DMS114 treated with DMSO at 0.1 percent for 48 hours (cell line): ENCODE data around the gene SNX3.
"Not testable (repeated sequence)": the region's sequence is repeated elsewhere in the genome, so short reads cannot be mapped to it uniquely, and the experiment has no call there.

ENCODE experiments used
- DNase-seq: peaks from one replicate; lab custom pipeline; 2025; ENCODE audit not compliant: unreplicated experiment; lab: John Stamatoyannopoulos, UW

The SNX3 gene

DNA sequence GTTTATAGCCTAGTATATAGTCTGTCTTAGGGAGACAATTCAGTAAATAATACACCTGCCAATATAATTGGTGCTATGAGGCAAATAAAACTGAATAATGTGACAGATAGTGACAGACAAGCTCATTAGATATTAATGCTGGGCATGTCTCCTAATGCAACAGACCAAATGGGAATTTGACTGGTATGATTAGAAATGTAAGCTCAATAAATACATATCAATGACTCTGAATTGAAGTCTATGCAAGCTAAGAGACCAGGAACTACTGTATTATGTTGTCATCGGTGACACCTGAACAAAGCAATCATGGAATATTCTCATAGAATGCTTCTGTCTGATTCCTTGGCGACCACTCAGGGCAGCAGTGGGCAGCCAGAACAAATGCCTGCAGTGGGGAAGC is 2.5 kb upstream of the SNX3 start:
- no peak for DNase-seq

DNA sequence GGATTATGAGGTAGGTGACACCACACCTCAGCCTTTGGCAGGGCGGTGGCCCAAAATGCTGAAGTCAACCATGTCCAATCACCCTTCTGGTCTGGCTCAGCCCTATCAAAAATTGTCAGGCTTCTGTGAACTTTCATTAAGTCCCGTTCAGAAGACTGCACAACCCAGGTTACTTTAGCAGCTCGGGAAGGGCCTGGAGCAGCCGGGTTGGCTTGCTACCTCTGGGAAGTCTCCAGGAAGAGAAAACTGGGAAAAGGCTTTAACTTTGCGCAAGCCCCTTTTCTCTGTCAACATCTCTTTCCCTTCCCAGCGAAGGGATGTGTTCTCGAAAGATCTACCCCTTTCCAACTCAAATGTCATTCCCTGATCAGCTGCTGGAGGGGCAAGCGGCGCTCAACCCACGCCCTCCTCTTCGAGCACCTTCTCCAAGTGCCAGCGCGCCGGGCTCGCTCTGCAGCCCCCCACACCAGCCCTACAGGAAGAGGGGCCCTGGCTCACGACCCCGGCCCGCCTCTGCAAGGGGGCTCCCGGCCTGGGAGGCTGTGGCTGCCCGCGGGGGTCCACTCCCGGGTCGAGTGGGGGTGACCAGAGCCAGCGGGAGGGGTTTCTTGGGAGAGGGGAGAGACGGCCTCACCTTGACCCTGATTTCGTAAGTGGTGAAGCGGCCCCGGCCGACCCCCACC is 573 bp downstream of the SNX3 start:
- DNase-seq: no peak

DNA sequence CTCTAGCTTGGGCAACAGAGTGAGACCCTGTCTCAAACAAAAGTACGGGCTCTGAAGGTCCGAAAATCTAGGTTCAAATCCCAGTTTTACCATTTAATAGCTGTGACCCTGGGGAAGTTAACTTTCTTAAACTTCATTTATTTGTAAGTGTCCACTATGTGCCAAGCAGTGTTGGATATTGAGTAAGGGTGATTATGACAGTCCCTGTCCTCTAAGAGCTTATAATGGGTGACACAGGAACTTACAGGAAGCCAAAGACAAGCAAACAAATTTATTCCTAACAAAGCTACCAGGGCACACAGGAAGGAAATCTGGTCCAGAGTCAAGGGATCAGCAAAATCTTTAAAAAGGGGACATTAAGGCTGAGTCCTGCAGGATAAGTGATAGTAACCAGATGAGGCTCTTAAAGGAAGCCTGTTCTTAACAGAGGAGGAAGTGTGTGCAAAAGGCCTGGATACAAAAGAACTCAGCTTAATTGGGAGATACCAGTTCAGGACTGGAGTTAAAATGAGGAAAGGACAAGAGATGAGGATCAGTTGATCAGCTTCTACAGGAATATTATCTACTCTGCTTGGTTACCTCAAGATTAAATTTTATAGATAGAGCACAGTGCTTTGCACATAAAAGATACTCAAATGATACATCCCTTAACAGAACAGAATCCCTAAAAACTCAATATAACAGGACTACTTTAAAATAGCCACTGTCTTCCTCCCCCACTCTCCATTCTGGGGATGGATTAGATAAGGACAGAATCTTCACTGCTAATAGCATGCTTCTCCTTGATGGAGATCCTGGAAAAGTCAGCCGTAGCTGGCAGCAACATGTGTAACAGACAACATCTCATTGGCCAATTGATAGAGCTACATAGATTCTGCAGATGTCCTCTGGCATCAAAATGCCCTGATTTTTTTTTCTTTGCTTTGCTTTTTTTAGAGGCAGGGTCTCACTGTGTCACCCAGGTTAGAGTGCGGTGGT is 6.1 kb downstream of the SNX3 start:
- no peak for DNase-seq

DNA sequence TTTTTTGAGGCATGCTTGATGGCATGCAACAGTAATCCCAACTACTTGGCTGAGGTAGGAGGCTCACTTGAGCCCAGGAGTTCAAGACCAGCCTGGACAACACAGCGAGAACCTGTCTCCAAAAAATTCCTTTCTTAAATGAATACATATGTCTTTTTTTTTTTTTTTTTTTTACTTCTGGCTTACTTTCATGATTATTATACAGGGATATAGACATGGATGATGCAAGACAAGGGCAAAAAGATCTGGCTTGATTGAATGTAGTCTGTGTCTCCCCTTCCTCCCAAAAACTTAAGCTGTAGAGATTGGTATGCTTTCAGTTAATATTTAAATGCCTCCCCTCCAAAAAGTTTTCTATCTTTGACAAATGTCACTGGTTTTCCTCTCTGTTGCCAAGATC is 7.6 kb downstream of the SNX3 start:
- no peak for DNase-seq

DNA sequence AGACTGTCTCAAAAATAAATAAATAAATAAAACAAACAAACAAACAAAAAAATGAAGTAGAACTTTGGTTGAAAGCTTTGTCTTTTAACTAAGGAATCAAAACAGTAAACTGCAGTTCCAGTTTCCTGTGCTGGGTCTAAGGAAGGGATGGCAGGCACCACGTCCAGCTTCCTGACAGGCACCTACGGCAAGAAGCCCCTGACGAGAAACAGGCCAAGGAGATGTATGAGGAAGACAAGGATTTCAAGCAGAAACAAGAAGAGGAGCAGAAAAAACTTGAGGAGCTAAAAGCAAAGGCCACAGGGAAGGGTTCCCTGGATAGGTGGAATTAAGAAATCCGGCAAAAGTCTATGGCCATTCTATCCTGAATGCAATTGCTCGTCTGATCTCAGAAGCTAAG is 8.8 kb downstream of the SNX3 start:
- no peak for DNase-seq

DNA sequence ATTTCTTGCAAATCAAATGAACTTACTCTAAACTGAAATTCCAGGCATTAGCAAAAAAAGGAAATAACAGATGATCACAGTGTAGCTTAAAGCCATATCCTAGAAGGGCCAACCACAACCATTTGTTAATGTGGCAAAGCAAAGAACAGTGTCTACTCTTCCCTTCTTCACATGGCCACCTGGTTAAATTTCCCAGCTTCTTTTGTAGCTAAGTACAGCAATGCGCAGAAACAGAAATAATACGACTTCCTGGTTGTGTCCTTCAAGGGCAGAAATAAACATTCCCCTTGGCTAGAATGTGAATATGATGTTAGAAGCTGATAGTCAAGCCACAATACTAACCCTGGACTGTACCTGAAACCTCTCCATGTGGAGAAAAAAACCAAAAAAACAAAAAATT is 9.6 kb downstream of the SNX3 start:
- DNase-seq: no peak

DNA sequence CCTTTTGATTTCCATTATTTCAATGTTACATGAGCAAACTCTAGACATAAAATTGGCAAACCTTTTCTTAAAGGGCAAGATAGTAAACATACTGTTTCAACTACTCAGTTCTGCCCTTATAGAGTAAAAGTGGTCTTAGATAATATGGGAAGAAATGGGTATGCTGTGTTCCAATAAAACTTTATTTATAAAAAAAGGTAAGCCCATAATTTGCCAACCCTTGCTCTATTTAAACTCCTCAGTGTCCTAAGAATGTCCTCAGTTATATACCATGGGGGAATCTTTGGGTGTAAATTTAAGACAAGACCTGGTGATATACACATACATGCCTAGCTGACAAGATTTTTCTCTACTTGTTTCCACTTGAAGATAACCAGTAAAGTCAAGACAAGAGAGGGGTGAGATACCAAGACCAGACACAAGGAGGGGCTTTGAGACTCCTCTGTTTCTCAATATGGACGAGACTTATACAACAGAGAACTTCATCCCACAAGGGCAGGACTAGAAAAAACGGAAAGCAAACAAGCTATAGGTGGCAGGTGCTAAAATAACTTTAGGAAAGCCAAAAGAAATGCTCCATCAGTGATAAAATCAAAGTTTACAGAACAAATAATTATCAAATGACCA is 10.5 kb downstream of the SNX3 start:
- DNase-seq: peak; percentile 14

DNA sequence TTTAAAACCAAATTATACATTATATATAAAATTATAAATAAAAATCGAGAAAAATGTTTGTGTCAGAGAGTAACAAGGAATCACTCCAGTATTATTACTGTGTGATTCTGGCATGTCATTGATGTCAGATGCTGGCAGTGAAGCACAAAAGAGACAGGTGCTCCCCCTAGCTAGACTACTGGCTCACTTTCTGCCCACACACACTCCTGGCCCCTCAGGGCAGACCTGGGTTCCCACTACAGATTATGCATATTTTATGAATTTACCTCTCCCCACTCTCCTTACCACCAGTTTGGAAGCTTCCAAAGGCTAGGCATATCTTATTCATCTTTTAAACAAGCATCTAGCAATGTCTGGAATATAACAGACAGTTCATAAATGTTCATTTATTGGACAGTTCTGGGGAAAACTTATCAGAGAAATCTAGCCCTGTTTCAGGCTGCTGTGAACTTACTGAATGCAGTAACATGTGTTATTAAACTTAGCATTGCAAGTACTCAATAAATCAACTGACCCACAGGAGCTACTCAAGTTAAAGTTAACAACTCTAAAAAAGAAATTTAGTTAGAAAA is 12.8 kb downstream of the SNX3 start:
- no peak for DNase-seq

DNA sequence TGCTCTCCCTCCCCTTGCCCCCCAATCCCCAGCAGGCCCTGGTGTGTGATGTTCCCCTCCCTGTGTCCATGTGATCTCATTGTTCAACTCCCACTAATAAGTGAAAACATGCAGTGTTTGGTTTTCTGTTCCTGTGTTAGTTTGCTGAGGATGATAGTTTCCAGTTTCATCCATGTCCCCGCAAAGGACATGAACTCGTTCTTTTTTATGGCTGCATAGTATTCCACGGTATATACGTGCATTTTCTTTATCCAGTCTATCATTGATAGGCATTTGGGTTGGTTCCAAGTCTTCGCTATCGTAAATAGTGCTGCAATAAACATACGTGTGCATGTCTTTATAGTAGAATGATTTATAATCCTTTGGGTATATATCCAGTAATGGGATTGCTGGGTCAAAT is 15.7 kb downstream of the SNX3 start:
- not testable (repeated sequence) for DNase-seq

DNA sequence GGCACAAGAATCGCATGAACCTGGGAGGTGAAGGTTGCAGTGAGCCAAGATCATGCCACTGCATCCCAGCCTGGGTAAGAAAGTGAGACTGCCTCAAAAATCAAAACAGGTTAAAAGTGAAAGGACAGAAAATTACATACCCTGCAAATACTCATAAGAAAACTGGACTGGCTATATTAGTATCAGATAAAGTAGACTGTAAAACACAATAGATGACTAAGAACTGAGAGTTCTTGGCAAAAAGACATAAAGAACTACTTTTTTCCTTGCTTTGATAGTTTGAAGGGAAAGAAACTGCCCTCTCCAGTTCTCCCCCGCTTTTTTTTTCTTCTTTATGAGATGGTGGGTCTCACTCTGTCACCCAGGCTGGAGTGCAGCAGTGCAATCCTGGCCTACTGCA is 17.0 kb downstream of the SNX3 start:
- DNase-seq: no peak

DNA sequence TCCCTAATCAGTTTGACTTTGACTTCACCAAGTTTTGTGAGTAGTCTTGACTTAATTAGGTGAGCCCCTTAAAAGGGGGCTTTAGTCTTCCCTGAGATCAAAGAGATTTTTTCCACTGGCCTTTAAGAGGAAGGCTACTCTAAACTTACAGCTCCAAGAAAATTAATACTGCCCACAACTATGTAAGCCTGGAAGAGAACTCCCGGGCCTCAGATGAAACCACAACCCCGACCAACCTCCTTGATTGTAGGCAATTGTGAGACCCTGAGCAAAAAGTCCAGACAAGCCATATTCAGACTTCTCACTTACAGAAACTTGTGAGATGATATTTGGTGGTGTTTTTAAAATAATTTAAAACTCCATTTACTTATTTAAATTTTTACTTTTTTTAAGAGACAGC is 18.1 kb downstream of the SNX3 start:
- no peak for DNase-seq

DNA sequence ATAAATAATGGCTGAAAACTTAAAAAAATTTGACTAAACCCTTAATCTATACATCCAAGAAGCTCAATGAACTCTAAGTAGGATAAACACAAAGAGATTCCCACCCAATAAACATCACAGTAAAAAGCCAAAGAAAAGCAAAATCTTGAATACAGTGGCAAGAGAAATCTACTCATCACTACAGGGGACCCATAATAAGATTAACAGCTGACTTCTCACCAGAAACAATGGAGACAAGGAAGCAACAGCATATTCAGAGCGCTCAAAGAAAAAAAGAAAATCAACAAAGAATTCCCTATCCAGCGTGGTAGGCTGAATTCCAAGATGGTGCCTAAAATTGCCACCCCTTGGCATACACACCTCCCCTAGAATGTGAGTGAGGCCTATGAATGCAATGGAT is 18.6 kb downstream of the SNX3 start:
- no peak for DNase-seq

DNA sequence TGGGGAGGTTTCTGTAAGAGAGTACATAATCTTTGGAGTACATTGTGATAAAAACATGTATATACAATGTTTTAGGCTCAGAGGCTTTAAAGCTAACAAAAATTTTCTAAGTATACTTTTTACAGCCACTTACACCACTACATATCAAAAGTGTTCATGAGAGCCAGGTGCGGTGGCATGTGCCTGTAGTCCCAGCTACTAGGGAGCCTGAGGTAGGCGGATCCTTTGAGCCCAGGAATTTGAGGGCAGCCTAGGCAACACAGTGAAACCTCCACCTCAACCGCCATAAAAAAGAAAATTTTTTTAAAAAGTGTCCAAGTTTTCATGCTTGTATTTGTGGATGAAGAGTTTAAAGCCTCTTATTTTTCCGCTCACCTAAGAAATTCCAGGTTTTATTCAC is 22.5 kb downstream of the SNX3 start:
- DNase-seq: no peak

DNA sequence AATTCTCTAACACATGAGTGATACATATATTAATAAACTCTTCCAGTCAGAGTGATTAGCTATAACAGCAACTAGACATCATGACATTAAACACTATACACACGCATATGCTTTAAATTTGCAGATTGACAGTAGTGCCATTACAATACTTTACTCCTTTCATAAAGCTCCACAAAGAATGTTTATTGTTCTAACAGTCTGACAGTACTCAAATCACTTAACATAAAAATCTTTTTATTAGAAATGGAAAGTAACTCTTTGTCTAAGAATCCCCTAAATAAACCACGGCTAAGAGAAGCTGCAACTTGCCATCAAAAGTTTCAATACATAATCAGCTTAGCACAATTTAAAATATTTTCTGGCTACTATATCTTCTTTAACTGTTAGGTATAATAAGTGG is 24.0 kb downstream of the SNX3 start:
- no peak for DNase-seq

DNA sequence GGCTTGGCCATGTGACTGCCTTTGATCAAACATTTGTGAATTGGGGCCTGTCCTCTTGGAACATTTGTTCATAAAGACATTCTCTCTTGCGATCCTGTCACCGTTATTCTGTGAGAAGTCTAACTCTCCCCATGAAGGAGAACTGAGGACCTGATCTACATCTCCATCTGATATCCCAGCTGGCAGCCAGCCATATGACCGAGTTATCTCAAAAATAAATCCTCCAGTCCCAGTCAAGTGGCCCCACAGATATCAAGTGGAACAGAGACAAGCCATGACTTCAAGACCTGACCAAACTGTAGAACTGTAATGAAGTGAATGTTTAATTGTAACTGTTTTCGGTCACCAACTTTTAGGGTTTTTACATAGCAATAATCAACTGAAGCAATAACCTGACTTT is 25.7 kb downstream of the SNX3 start:
- DNase-seq: no peak

DNA sequence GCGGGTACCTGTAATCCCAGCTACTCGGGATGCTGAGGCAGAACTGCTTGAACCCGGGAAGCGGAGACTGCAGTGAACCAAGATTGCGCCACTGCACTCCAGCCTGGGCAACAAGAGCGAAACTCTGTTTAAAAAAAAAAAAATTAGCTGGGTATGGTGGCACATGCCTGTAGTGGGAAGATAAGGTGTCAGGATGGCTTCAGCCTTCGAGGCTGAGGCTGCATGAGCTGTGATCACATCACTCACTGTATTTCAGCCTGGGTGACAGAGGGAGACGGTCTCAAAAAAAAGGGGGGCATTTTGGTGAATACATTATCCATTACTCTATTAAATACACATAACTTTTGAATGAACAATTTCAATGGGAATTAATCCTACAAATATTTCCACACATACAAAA is 32.4 kb downstream of the SNX3 start:
- DNase-seq: no peak

DNA sequence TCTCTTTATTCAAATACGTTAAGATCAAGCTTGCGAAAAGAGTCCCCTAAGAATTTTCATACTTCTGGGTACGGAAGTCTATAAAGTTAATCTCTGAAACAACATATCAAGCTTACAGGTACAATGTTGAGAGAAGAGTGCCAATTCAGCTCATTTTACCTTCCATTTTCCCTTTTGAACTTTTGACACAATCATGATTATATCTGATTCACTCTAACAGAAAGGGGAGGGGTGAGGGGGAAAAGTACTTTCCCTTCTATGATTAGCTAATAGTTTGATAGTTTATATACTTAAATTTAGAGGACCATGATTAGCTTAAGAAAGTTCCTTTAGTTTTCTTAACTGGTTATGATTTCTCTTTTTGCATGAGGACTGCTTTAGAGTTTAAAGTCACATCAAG is 33.5 kb downstream of the SNX3 start:
- no peak for DNase-seq

DNA sequence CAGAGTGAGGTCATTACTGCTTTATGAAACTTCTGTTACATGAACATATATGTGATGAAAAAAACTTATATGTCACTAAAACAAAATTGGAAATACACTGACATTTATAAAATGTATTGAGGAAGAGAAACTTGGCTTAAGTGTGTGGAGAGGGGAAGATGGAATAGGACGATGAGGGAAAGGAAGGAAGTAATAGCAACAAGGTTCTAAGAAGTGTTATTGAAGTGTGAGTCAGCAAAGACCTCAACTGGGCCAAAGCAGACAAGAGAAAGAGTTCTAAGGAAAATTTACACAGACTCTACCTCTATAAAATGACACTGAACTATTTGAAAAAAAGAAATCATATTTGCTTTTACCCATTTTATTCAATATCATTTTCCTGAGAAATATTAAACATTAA is 38.3 kb downstream of the SNX3 start:
- DNase-seq: no peak

DNA sequence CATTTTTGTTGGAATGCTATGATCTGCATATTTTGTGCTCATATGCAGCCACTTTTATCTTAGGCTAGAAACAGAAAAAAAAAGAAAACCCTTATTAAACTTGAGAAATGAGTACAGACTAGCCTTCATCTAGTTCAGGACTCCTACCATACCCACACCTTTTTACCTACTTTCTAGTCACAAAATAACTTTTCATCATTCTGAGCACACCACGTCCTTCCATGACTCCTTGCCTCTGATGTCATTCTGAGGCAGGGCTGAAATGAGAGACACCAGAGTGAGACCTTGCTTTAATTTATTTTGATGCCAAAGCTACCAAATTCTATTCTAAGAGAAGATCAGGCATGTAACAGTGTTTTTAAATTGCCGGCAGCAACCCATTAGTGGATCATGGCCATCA is 38.8 kb downstream of the SNX3 start:
- DNase-seq: no peak

DNA sequence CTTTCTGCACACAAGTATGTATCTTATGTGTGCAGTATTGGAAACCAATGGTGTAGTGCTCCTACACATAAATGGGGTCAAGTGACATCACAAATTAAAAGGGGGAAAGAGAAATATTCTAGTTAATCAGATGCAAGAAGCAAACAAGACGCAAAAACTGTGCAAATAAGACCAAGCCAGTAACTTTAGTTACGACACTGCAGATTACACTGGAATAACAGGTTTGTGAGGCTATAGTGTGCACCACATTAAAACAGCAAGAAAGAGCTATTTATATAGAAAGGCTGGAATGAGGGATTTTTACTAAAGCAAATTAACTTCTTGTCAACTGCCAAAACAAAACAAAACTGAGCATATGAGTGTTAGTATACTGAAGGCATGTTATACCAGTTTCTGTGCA is 49.2 kb downstream of the SNX3 start:
- no peak for DNase-seq

DNA sequence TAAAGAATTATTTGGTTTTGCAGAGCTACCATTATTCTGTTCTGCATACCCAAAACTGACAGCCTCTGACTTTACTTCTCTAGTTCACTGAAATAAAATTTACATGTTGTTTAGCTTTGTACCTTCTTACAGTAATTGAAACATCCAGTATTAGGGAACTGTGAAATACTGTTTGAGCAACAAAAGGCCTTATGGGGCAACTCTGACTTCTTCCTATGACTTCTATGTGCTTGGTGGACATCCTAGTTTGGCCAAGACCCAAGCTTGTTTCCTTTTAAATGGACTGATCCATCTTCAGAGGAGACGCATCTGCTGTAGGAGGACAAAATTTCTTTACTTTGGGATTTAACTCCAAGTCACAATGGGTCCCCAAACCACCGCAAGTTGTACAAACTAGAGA is 50.3 kb downstream of the SNX3 start:
- DNase-seq: no peak

DNA sequence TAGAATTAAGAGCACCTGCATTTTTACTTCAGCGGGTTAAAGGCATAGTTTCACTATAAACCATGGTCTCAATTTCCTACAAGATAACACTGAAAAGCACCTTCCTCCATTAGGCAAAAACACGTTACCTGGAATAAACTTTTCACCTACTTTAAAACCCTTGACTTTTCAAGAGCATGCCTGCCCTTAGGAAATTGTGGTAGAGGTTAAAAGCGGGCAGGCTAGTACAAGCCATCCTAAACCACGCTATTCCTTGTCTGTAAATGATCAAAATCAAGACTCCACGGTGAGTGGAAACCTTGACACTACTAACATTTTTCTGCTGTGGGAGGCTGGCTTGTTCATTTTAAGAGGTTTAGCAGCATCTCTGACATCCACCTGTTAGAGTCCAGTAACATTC is 51.1 kb downstream of the SNX3 start:
- no peak for DNase-seq
